HCT116 (cell line): ENCODE results near the gene GIPC3. TPM values are rescaled to one million over a fixed set of nuclear protein-coding genes. Genes with fewer than 3 reads are reported as not detected.

Source experiments
- ATAC-seq: fragments of 200-7000 bp; cut with Tn5 transposase; 2 replicates; pipeline ENCODE4 v1.9.1; 2020; ENCODE audit warnings: mild to moderate bottlenecking, moderate library complexity
- BruUV-seq: library from RNA; stranded (reverse); fragments of 400-500 nt; replicated peaks from 2 replicates; lab custom pipeline; 2021; lab: Mats Ljungman, UMichigan
- CTCF ChIA-PET: fragments of 300-600 bp; sonication (Branson Sonifier 250); formaldehyde crosslinking; loops from one replicate; lab custom pipeline; 2021; ENCODE audit warnings: antibody characterized with exemption; lab: Charles Lee
- POLR2A ChIA-PET: fragments of 300-600, 350-600 bp; sonication (Branson Sonifier 250); formaldehyde crosslinking; loops from one replicate; lab custom pipeline; 2021; ENCODE audit warnings: antibody characterized with exemption; lab: Charles Lee
- RAD21 ChIA-PET, 2 experiments: fragments of 300-600 bp; sonication (Branson Sonifier 250); formaldehyde crosslinking; loops; one replicate each; lab custom pipeline; 2023; ENCODE audit warnings: low total read pairs in 2 of 2; ENCODE audit not compliant: uncharacterized antibody in 2 of 2, unreplicated experiment in 2 of 2, low non-redundant PET in 1 of 2; lab: Charles Lee
- DNase-seq: peaks from one replicate; pipeline ENCODE4 v3.0.0-alpha.2; 2010; ENCODE audit warnings: low read depth, low spot score
- H2AFZ ChIP-seq: fragments of 200-600 bp; shearing (Covaris generic), sonication (generic); 2 replicates; pipeline ENCODE4 v1.6.1; 2017; ENCODE audit warnings: low read depth, mixed run types, mixed read lengths, antibody characterized with exemption, low read length; ENCODE audit not compliant: poor library complexity, severe bottlenecking
- H3K27ac ChIP-seq: 2 replicates; pipeline ENCODE4 v1.5.1; 2012; ENCODE audit warnings: low read depth, low read length
- H3K27me3 ChIP-seq: fragments of 200-600 bp; sonication (generic); 2 replicates; pipeline ENCODE4 v1.6.1; 2016; ENCODE audit warnings: mixed run types, low read length, mixed read lengths; ENCODE audit not compliant: insufficient read depth
- H3K36me3 ChIP-seq, 2 experiments: fragments of 200-500 bp in 1 of 2; fragments of 200-600 bp in 1 of 2; sonication (Bioruptor generic) in 1 of 2; sonication (generic) in 1 of 2; 2 replicates each; pipeline versions ENCODE4 v1.5.1 to v1.6.1; 2014 to 2016; ENCODE audit warnings: low read length in 2 of 2, inconsistent platforms in 1 of 2, mixed read lengths in 1 of 2, mixed run types in 1 of 2; ENCODE audit not compliant: insufficient read depth in 2 of 2, control insufficient read depth in 1 of 2
- H3K4me1 ChIP-seq, 2 experiments: fragments of 200-600 bp in 1 of 2; sonication (generic) in 1 of 2; 2 replicates each; pipeline versions ENCODE4 v1.5.1 to v1.6.1; 2012 to 2017; ENCODE audit warnings: low read length in 2 of 2, inconsistent platforms in 1 of 2, mild to moderate bottlenecking in 1 of 2, mixed read lengths in 1 of 2, mixed run types in 1 of 2, moderate library complexity in 1 of 2; ENCODE audit not compliant: insufficient read depth in 2 of 2, control insufficient read depth in 1 of 2
- H3K4me2 ChIP-seq: fragments of 200-600 bp; sonication (generic); 2 replicates; pipeline ENCODE4 v1.6.1; 2017; ENCODE audit warnings: mixed run types, low read length, mixed read lengths
- H3K4me3 ChIP-seq, 2 experiments: fragments of 200-600 bp in 1 of 2; sonication (generic) in 1 of 2; replicated peaks in 1 of 2; 2 replicates each; pipeline ENCODE4 v1.5.1; 2011 to 2016; ENCODE audit warnings: low read length in 2 of 2, control low read depth in 1 of 2, low read depth in 1 of 2, mild to moderate bottlenecking in 1 of 2, mixed read lengths in 1 of 2, mixed run types in 1 of 2
- H3K79me2 ChIP-seq: fragments of 200-600 bp; sonication (generic); 2 replicates; pipeline ENCODE4 v1.6.1; 2017; ENCODE audit warnings: mild to moderate bottlenecking, mixed run types, low read length, moderate library complexity, mixed read lengths; ENCODE audit not compliant: insufficient read depth
- H3K9ac ChIP-seq: fragments of 200-600 bp; sonication (generic); 2 replicates; pipeline ENCODE4 v1.6.1; 2016; ENCODE audit warnings: low read length, mixed read lengths
- H3K9me2 ChIP-seq: fragments of 200-600 bp; sonication (generic), shearing (Covaris generic); 2 replicates; pipeline ENCODE4 v1.6.1; 2017; ENCODE audit warnings: mixed run types, mild to moderate bottlenecking, moderate library complexity; ENCODE audit not compliant: insufficient read depth
- H3K9me3 ChIP-seq, 2 experiments: fragments of 200-500 bp in 1 of 2; fragments of 200-600 bp in 1 of 2; sonication (Bioruptor generic) in 1 of 2; sonication (generic) in 1 of 2; 2 replicates each; pipeline ENCODE4 v1.6.1; 2014 to 2017; ENCODE audit warnings: low read length in 2 of 2, mixed read lengths in 2 of 2, inconsistent platforms in 1 of 2, low read depth in 1 of 2, mild to moderate bottlenecking in 1 of 2, mixed run types in 1 of 2, moderate library complexity in 1 of 2; ENCODE audit not compliant: control insufficient read depth in 1 of 2, insufficient read depth in 1 of 2
- H4K20me1 ChIP-seq: fragments of 200-600 bp; sonication (generic), shearing (Covaris generic); 2 replicates; pipeline ENCODE4 v1.6.1; 2017; ENCODE audit warnings: mixed run types, mild to moderate bottlenecking, moderate library complexity; ENCODE audit not compliant: insufficient read depth
- CTCF ChIP-seq, 3 experiments: fragments of 200-600 bp in 1 of 3; sonication (generic) in 1 of 3; IDR thresholded peaks in 2 of 3; conservative IDR thresholded peaks in 1 of 3; 2 replicates each; pipeline ENCODE4 v1.5.1; 2012 to 2017; ENCODE audit warnings: low read depth in 2 of 3, low read length in 2 of 3, antibody characterized with exemption in 1 of 3, borderline replicate concordance in 1 of 3, control low read depth in 1 of 3, mild to moderate bottlenecking in 1 of 3, mixed read lengths in 1 of 3, mixed run types in 1 of 3, moderate library complexity in 1 of 3; ENCODE audit not compliant: insufficient read depth in 1 of 3
- EGR1 ChIP-seq: IDR thresholded peaks from 2 replicates; pipeline ENCODE4 v1.6.1; 2012; ENCODE audit warnings: low read depth
- ELF1 ChIP-seq: IDR thresholded peaks from 2 replicates; pipeline ENCODE4 v1.6.1; 2012; ENCODE audit warnings: low read depth, borderline replicate concordance
- EZH2 ChIP-seq: fragments of 200-600 bp; sonication (generic); IDR thresholded peaks from 2 replicates; pipeline ENCODE4 v1.6.1; 2017; ENCODE audit warnings: antibody characterized with exemption, mixed run types
- EZH2phosphoT487 ChIP-seq: fragments of 200-600 bp; IDR thresholded peaks from 2 replicates; pipeline ENCODE4 v1.6.1; 2018; ENCODE audit warnings: antibody characterized with exemption, borderline replicate concordance
- FOSL1 ChIP-seq: IDR thresholded peaks from 2 replicates; pipeline ENCODE4 v1.6.1; 2012; ENCODE audit warnings: low read depth
- JUND ChIP-seq: IDR thresholded peaks from 2 replicates; pipeline ENCODE4 v1.6.1; 2012
- POLR2A ChIP-seq: IDR thresholded peaks from 2 replicates; pipeline ENCODE4 v1.7.0; 2011; ENCODE audit warnings: borderline replicate concordance; ENCODE audit not compliant: insufficient read depth, insufficient read length; ENCODE audit errors: extremely low read depth
- POLR2AphosphoS5 ChIP-seq: IDR thresholded peaks from 2 replicates; pipeline ENCODE4 v1.6.1; 2011; ENCODE audit warnings: mild to moderate bottlenecking, low read depth, low read length, moderate library complexity
- RAD21 ChIP-seq: IDR thresholded peaks from 2 replicates; pipeline ENCODE4 v1.6.1; 2012; ENCODE audit warnings: low read depth, mild to moderate bottlenecking
- SIN3A ChIP-seq: IDR thresholded peaks from 2 replicates; pipeline ENCODE4 v1.6.1; 2012; ENCODE audit warnings: low read depth
- SP1 ChIP-seq: IDR thresholded peaks from 2 replicates; pipeline ENCODE4 v1.6.1; 2012; ENCODE audit warnings: low read depth
- SRF ChIP-seq: IDR thresholded peaks from 2 replicates; pipeline ENCODE4 v1.6.1; 2012; ENCODE audit warnings: low read depth
- TCF7L2 ChIP-seq: IDR thresholded peaks from 2 replicates; pipeline ENCODE4 v1.7.0; 2011; ENCODE audit warnings: borderline replicate concordance, inconsistent platforms; ENCODE audit not compliant: insufficient read depth, insufficient read length; ENCODE audit errors: extremely low read depth
- ZFX ChIP-seq: fragments of 450-650 bp; IDR thresholded peaks from 2 replicates; pipeline ENCODE4 v1.6.1; 2017
- ZNF274 ChIP-seq: fragments of 200-500 bp; sonication (Bioruptor generic); IDR thresholded peaks from 2 replicates; pipeline ENCODE4 v1.6.1; 2014; ENCODE audit warnings: mild to moderate bottlenecking, low read depth, low read length, inconsistent platforms
- intact Hi-C: fragments of 100-400 bp; cut with micrococcal nuclease; formaldehyde crosslinking; loops from 2 replicates; pipeline ENCODE4 v1.10.0; 2022
- total RNA-seq: library from RNA; stranded (reverse); gene quantifications from one replicate; pipeline ENCODE4 v1.2.1, GENCODE V29; 2021; ENCODE audit not compliant: unreplicated experiment
- TF ChIP-seq, protein P1 (sequence below): IDR thresholded peaks from 2 replicates; pipeline ENCODE4 v1.6.1; 2012
- TF ChIP-seq, protein P2 (sequence below): IDR thresholded peaks from 2 replicates; pipeline ENCODE4 v1.6.1; 2012

GIPC3 gene
- total RNA-seq, 1 experiment from 2014 or later = not detected

GRCh38 chr19:3578390-3578789, 6.9 kb upstream of the GIPC3 start:
- ChIA-PET RAD21 (no interaction called here), CTCF (interaction anchor here (1.6 kb wide), 1 partner anchor 34 kb away, joined by 4 read pairs; no protein-coding TSS in a partner anchor), POLR2A (interaction anchor here (0.9 to 1.1 kb wide), 2 partner anchors 14 to 22 kb away, joined by 3 read pairs; partner anchors contain the start of gene MFSD12)
- H3K4me1 ChIP-seq = peaks cover 18 to 66% of the 10 kb centered on the region in 2 experiments
- peaks cover 3 to 21% of the 10 kb centered on the region in 2 experiments; a peak in 2 of 4 replicates for H3K36me3 ChIP-seq
- DNase-seq (no peak), ATAC-seq (no peak)
- TF ChIP-seq SP1 (no peak), POLR2AphosphoS5 (no peak), JUND (no peak), FOSL1 (no peak), ELF1 (no peak), SRF (no peak)
- BruUV-seq = TSS peak; percentile 27
- H3K9me3 ChIP-seq = no peaks in the 10 kb centered on the region
- H3K4me3 ChIP-seq = peak overlapping the region; percentile 40 to 54
- no peaks in the 10 kb centered on the region for H3K9me2 ChIP-seq
- no peaks in the 10 kb centered on the region; the same call in 1 of the 2 replicates for H4K20me1 ChIP-seq
- H3K79me2 ChIP-seq = peaks cover 20% of the 10 kb centered on the region; the same call in 1 of the 2 replicates
- H2AFZ ChIP-seq = no peak overlapping the region
- H3K9ac ChIP-seq = peak overlapping the region; percentile 58
- peak overlapping the region; percentile 47; the same call in 1 of the 2 replicates for H3K27ac ChIP-seq
- intact Hi-C loops = loop anchor here (10.0 kb wide), 1 partner anchor 626 kb away; no protein-coding TSS in a partner anchor
- H3K4me2 ChIP-seq = peak overlapping the region; percentile 65
- H3K27me3 ChIP-seq = no peaks in the 10 kb centered on the region

DNA sequence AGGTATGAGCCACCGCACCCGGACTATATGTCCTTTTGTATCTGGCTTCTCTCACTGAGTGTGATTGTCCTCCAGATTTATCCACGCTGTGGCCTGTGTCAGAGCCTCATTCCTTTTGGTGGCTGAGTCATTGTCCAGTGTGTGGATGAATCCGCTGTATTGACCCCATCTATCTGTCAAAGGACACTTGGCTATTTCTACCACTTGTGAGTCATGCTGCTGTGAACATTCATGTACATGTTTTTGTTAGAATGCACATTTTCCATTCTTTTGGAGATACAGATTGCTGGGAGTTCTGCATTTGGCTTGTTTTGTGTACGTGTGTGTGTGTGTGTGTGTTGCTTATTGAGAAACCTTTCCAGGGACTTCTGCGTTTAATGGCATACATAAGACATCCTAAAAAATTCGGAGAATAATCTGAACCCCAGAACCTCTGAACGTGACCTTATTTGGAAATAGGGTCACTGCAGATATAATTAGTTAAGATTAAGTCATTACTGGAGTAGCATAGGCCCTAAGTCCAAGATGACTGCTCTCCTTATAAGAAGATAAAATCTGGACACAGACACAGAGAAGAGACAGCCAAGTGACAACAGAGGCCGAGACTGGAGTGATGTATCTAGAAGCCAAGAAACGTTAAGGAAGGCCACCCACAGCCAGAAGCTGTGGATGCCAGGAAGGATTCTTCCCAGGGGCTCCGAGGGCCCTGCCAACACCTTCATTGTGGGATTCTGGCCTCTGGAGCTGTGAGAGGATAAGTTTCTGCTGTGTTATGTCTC, 4.9 kb upstream of the GIPC3 start:
- Histone ChIP-seq H3K79me2 (peaks cover 8% of the 10 kb centered on the region; the same call in 1 of the 2 replicates), H3K4me2 (peak overlapping the region; percentile 32), H3K9me2 (no peaks in the 10 kb centered on the region), H3K4me1 (peaks cover 15 to 52% of the 10 kb centered on the region in 2 experiments), H3K27ac (0 out of 2 replicates have a peak overlapping the region, but pooled peaks have one; percentile 2), H3K4me3 (no peak overlapping the region), H3K36me3 (peaks cover 3 to 11% of the 10 kb centered on the region in 2 experiments; a peak in 2 of 4 replicates), H4K20me1 (no peaks in the 10 kb centered on the region; the same call in 1 of the 2 replicates), H2AFZ (no peak overlapping the region), H3K27me3 (no peaks in the 10 kb centered on the region), H3K9ac (no peak overlapping the region), H3K9me3 (no peaks in the 10 kb centered on the region)
- ATAC-seq (no peak; the same call in 1 of the 2 replicates), DNase-seq (no peak)
- BruUV-seq = no TSS peak
- ChIA-PET RAD21 (interaction anchor here in 1 of 2 experiments (0.6 kb wide), 1 partner anchor 22 kb away, joined by 3 read pairs; no protein-coding TSS in a partner anchor), CTCF (no interaction called here), POLR2A (no interaction called here)
- TF ChIP-seq TCF7L2 = no peak
- no peak for TF ChIP-seq SRF
- TF ChIP-seq POLR2A = no peak
- TF ChIP-seq, protein P1, sequence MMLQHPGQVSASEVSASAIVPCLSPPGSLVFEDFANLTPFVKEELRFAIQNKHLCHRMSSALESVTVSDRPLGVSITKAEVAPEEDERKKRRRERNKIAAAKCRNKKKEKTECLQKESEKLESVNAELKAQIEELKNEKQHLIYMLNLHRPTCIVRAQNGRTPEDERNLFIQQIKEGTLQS = no peak
- TF ChIP-seq EGR1 = no peak
- TF ChIP-seq RAD21 = no peak
- TF ChIP-seq SIN3A = no peak; the same call in 1 of the 2 replicates
- no peak for TF ChIP-seq CTCF (IDR thresholded peaks at IDR 0.05 in 2 of 3, conservative IDR thresholded peaks at IDR 0.05 in 1 of 3; ENCODE audit: borderline replicate concordance in 1 of 3, insufficient read depth in 1 of 3, low read depth in 2 of 3, low read length in 2 of 3)
- TF ChIP-seq ZFX = no peak
- no peak for TF ChIP-seq POLR2AphosphoS5
- TF ChIP-seq SP1 = no peak
- TF ChIP-seq, protein P2, sequence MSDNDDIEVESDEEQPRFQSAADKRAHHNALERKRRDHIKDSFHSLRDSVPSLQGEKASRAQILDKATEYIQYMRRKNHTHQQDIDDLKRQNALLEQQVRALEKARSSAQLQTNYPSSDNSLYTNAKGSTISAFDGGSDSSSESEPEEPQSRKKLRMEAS = no peak
- no peak for TF ChIP-seq ZNF274
- TF ChIP-seq EZH2 = no peak
- no peak for TF ChIP-seq EZH2phosphoT487
- no peak for TF ChIP-seq JUND
- intact Hi-C loops = no loop called here
